ENCODE results near the gene FKBP3. TPM values are rescaled to one million over a fixed set of nuclear protein-coding genes. Genes with fewer than 3 reads are reported as not detected.

FKBP3 gene
- total and polyA plus RNA-seq, 2 of the 8 experiments (the other 6 are each of a cell fraction or from before 2014, with no cell fraction given), result 36.0 to 149 TPM

GRCh38 chr14:45073231-45073879 is 60.9 kb downstream of the FKBP3 start (continued):
- TF ChIP-seq SP4 (IDR thresholded peaks at IDR 0.05; ENCODE audit: low read length), result no peak
- no peak for TF ChIP-seq POU5F1 (IDR thresholded peaks at IDR 0.05; ENCODE audit: low read depth, low read length)
- TF ChIP-seq EZH2 (IDR thresholded peaks at IDR 0.05; ENCODE audit: low read depth, low read length, severe bottlenecking), result no peak
- TF ChIP-seq SIN3A (conservative IDR thresholded peaks at IDR 0.05 in 1 of 2, IDR thresholded peaks at IDR 0.05 in 1 of 2; ENCODE audit: low read depth in 1 of 2, low read length in 2 of 2), result no peak

All from H1 (cell line).